Trophoblast cell (in vitro differentiated cells and primary cell): ENCODE measurements around the gene USP13.

Source experiments
- DNase-seq, 2 donors: peaks; one replicate each; pipeline ENCODE4 v3.0.0-alpha.2; 2016
- H2AFZ ChIP-seq: 2 replicates; pipeline ENCODE4 v1.6.1; 2013; ENCODE audit warnings: low read length, moderate library complexity, mild to moderate bottlenecking; ENCODE audit not compliant: insufficient read depth, poor library complexity
- H2AK5ac ChIP-seq: 2 replicates; pipeline ENCODE4 v1.6.1; 2013; ENCODE audit warnings: mild to moderate bottlenecking, low read length
- H2BK120ac ChIP-seq: 2 replicates; pipeline ENCODE4 v1.6.1; 2013; ENCODE audit warnings: low read length, mild to moderate bottlenecking, moderate library complexity; ENCODE audit not compliant: insufficient read depth, poor library complexity
- H2BK12ac ChIP-seq: 2 replicates; pipeline ENCODE4 v1.6.1; 2013; ENCODE audit warnings: mild to moderate bottlenecking, low read length, moderate library complexity
- H2BK5ac ChIP-seq: 2 replicates; pipeline ENCODE4 v1.6.1; 2013; ENCODE audit warnings: low read length, low read depth, moderate library complexity, mild to moderate bottlenecking; ENCODE audit not compliant: poor library complexity
- H3K14ac ChIP-seq: 2 replicates; pipeline ENCODE4 v1.6.1; 2013; ENCODE audit warnings: mild to moderate bottlenecking, low read length
- H3K18ac ChIP-seq: 2 replicates; pipeline ENCODE4 v1.6.1; 2013; ENCODE audit warnings: mild to moderate bottlenecking, low read length
- H3K23ac ChIP-seq: 2 replicates; pipeline ENCODE4 v1.6.1; 2013; ENCODE audit warnings: low read length
- H3K27ac ChIP-seq: 2 replicates; pipeline ENCODE4 v1.5.1; 2013; ENCODE audit warnings: low read depth, mild to moderate bottlenecking, inconsistent platforms, low read length, moderate library complexity
- H3K27me3 ChIP-seq: 2 replicates; pipeline ENCODE4 v1.6.1; 2013; ENCODE audit warnings: inconsistent platforms, mild to moderate bottlenecking, low read length, moderate library complexity; ENCODE audit not compliant: insufficient read depth
- H3K36me3 ChIP-seq, 2 experiments: 1 replicate in 1 of 2; 2 replicates in 1 of 2; pipeline ENCODE4 v1.6.1; 2013; ENCODE audit warnings: low read length in 2 of 2, mild to moderate bottlenecking in 2 of 2, moderate library complexity in 1 of 2; ENCODE audit not compliant: insufficient read depth in 2 of 2, control insufficient read depth in 1 of 2
- H3K4ac ChIP-seq: 2 replicates; pipeline ENCODE4 v1.6.1; 2013; ENCODE audit warnings: low read depth, mild to moderate bottlenecking, low read length, moderate library complexity
- H3K4me1 ChIP-seq, 2 experiments: 1 replicate in 1 of 2; 2 replicates in 1 of 2; pipeline ENCODE4 v1.6.1; 2013; ENCODE audit warnings: low read length in 2 of 2, mild to moderate bottlenecking in 2 of 2, moderate library complexity in 1 of 2; ENCODE audit not compliant: insufficient read depth in 2 of 2, control insufficient read depth in 1 of 2
- H3K4me2 ChIP-seq: 2 replicates; pipeline ENCODE4 v1.6.1; 2013; ENCODE audit warnings: inconsistent platforms, mild to moderate bottlenecking, low read length, moderate library complexity
- H3K4me3 ChIP-seq: 2 replicates; pipeline ENCODE4 v1.5.1; 2013; ENCODE audit warnings: mild to moderate bottlenecking, low read depth, low read length, inconsistent platforms
- H3K79me1 ChIP-seq: one replicate; pipeline ENCODE4 v1.6.1; 2013; ENCODE audit warnings: low read length
- H3K79me2 ChIP-seq: 2 replicates; pipeline ENCODE4 v1.6.1; 2013; ENCODE audit warnings: low read length, mild to moderate bottlenecking; ENCODE audit not compliant: control insufficient read depth, insufficient read depth, poor library complexity
- H3K9ac ChIP-seq: 2 replicates; pipeline ENCODE4 v1.6.1; 2013; ENCODE audit warnings: mild to moderate bottlenecking, low read length
- H3K9me3 ChIP-seq: 2 replicates; pipeline ENCODE4 v1.6.1; 2013; ENCODE audit warnings: low read depth, mild to moderate bottlenecking, control low read depth, inconsistent platforms, low read length; ENCODE audit not compliant: insufficient read depth
- H4K12ac ChIP-seq: 2 replicates; pipeline ENCODE4 v1.6.1; 2013; ENCODE audit warnings: low read depth, mild to moderate bottlenecking, low read length, moderate library complexity
- H4K8ac ChIP-seq: 2 replicates; pipeline ENCODE4 v1.6.1; 2013; ENCODE audit warnings: low read depth, mild to moderate bottlenecking, low read length, moderate library complexity
- H4K91ac ChIP-seq: one replicate; pipeline ENCODE4 v1.6.1; 2013; ENCODE audit warnings: low read depth, mild to moderate bottlenecking, low read length, moderate library complexity
- WGBS: extraction: QIAGEN DNeasy Blood & Tissue Kit; methylation state at CpG from one replicate; pipeline ENCODE4 v1.1.7; 2013; ENCODE audit warnings: missing lambda C conversion rate; ENCODE audit not compliant: insufficient read length, insufficient coverage; ENCODE audit errors: extremely low coverage; 5-methylcytosine and 5-hydroxymethylcytosine counted together

Gene USP13

GRCh38 chr3:179703816-179704215 is 51.0 kb downstream of the USP13 start:
- Histone ChIP-seq H3K18ac (no peak overlapping the region), H3K79me1 (peaks cover 2% of the 10 kb centered on the region), H2BK5ac (no peak overlapping the region), H3K27me3 (no peaks in the 10 kb centered on the region), H4K12ac (no peak overlapping the region), H3K4me3 (no peak overlapping the region), H3K36me3 (no peaks in the 10 kb centered on the region), H3K9ac (no peak overlapping the region), H2AK5ac (no peak overlapping the region), H4K8ac (no peak overlapping the region), H3K4me1 (peaks cover 0 to 2% of the 10 kb centered on the region in 2 experiments), H3K23ac (no peak overlapping the region), H2AFZ (no peak overlapping the region), H3K9me3 (no peaks in the 10 kb centered on the region), H3K4ac (no peak overlapping the region), H3K14ac (no peak overlapping the region), H3K79me2 (no peaks in the 10 kb centered on the region), H2BK120ac (no peak overlapping the region), H2BK12ac (no peak overlapping the region), H3K4me2 (no peak overlapping the region), H3K27ac (no peak overlapping the region), H4K91ac (no peak overlapping the region)
- WGBS = no CpG with 5 or more reads among the region's 3 CpGs
- DNase-seq = no peak

- peaks cover 0 to 2% of the 10 kb centered on the region in 2 experiments for H3K36me3 ChIP-seq
- no peak overlapping the region for H3K4me2 ChIP-seq
- no peaks in the 10 kb centered on the region for H3K79me2 ChIP-seq
- no peak overlapping the region for H4K91ac ChIP-seq
- no peak overlapping the region for H3K27ac ChIP-seq
- peaks cover 0 to 2% of the 10 kb centered on the region in 2 experiments for H3K4me1 ChIP-seq
- peaks cover 2% of the 10 kb centered on the region for H3K79me1 ChIP-seq
- H4K8ac ChIP-seq = no peak overlapping the region
- no peaks in the 10 kb centered on the region for H3K9me3 ChIP-seq
- H2AFZ ChIP-seq = no peak overlapping the region
- no peak for DNase-seq
- H2BK5ac ChIP-seq = no peak overlapping the region
- no peak overlapping the region for H3K9ac ChIP-seq
- H4K12ac ChIP-seq = no peak overlapping the region
- H3K4ac ChIP-seq = no peak overlapping the region
- no peak overlapping the region for H2AK5ac ChIP-seq
- WGBS = no CpG with 5 or more reads among the region's 1 CpG
- H3K27me3 ChIP-seq = no peaks in the 10 kb centered on the region
- H2BK12ac ChIP-seq = no peak overlapping the region
- H3K18ac ChIP-seq = no peak overlapping the region
- no peak overlapping the region for H3K23ac ChIP-seq
- H2BK120ac ChIP-seq = no peak overlapping the region
- no peak overlapping the region for H3K14ac ChIP-seq
- H3K4me3 ChIP-seq = no peak overlapping the region
Measured at GRCh38 chr3:179706233-179706632, 53.4 kb downstream of the USP13 start.

DNA sequence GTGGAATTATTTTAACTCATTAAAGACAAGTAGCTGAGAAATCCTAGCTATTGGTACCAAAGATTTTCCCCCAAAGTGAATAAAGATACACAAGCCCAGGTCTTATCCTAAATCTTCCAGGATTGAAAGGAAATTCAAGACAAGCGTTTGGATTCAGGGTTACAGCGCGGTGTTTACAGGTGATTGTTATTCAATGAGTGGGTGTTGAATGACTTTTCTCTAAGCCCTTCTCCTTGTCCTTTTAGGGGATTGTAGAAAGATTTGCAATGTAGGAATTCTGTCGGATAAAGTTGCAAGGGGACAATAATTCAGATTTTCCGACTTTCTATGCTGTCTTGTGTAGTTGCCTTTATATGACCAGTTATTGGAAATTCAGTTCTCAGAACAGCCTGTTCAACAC is 57.2 kb downstream of the USP13 start:
- Histone ChIP-seq H3K4ac (no peak overlapping the region), H3K27me3 (no peaks in the 10 kb centered on the region), H3K23ac (no peak overlapping the region), H3K9ac (no peak overlapping the region), H3K36me3 (peaks cover 0 to 2% of the 10 kb centered on the region in 2 experiments), H2AK5ac (no peak overlapping the region), H3K79me1 (no peaks in the 10 kb centered on the region), H3K4me3 (no peak overlapping the region), H4K12ac (no peak overlapping the region), H3K4me2 (no peak overlapping the region), H4K8ac (no peak overlapping the region), H3K9me3 (no peaks in the 10 kb centered on the region), H4K91ac (no peak overlapping the region), H2BK120ac (no peak overlapping the region), H2BK12ac (no peak overlapping the region), H3K79me2 (no peaks in the 10 kb centered on the region), H3K4me1 (no peaks in the 10 kb centered on the region), H3K27ac (no peak overlapping the region), H2AFZ (no peak overlapping the region), H2BK5ac (no peak overlapping the region), H3K18ac (no peak overlapping the region), H3K14ac (no peak overlapping the region)
- no peak for DNase-seq
- WGBS = no CpG with 5 or more reads among the region's 5 CpGs

DNA sequence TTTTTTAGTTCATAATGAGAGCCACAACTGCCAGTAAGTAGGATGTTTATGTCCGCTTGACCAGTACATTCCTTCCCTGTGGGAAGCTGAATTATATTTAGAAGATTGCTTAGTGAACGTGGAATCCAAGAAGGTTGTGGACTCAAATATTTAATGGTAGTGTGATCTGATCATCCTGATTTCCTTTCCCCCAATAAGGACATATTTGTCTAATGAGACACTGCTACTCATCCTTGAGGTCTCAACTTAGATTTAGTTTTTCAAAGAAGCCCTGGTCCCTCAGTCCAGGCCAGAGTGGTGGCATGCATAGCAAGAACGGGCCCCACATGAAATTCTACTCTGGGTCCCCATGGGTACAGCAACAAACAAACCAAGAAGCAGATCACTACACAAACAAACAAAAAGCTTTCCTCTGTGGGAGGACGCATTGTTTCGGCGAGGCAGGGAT is 60.8 kb downstream of the USP13 start:
- Histone ChIP-seq H3K4ac (no peak overlapping the region), H4K12ac (no peak overlapping the region), H2AFZ (no peak overlapping the region), H3K4me3 (no peak overlapping the region), H4K8ac (no peak overlapping the region), H3K9ac (no peak overlapping the region), H3K4me1 (no peaks in the 10 kb centered on the region), H2BK12ac (no peak overlapping the region), H4K91ac (no peak overlapping the region), H3K27ac (no peak overlapping the region), H3K23ac (no peak overlapping the region), H3K79me2 (no peaks in the 10 kb centered on the region), H2AK5ac (no peak overlapping the region), H3K36me3 (peaks cover 0 to 2% of the 10 kb centered on the region in 2 experiments), H3K4me2 (no peak overlapping the region), H2BK120ac (no peak overlapping the region), H3K27me3 (no peaks in the 10 kb centered on the region), H3K18ac (no peak overlapping the region), H2BK5ac (no peak overlapping the region), H3K79me1 (no peaks in the 10 kb centered on the region), H3K9me3 (no peaks in the 10 kb centered on the region), H3K14ac (no peak overlapping the region)
- no CpG with 5 or more reads among the region's 6 CpGs for WGBS
- no peak for DNase-seq
